GM21619 (cell line): Measurements from ENCODE around the gene PRKAG2.

Experiments used
- ATAC-seq: cut with Tn5 transposase; IDR thresholded peaks from one replicate; pipeline ENCODE4 v1.9.1; 2021; ENCODE audit not compliant: unreplicated experiment

PRKAG2 gene

DNA sequence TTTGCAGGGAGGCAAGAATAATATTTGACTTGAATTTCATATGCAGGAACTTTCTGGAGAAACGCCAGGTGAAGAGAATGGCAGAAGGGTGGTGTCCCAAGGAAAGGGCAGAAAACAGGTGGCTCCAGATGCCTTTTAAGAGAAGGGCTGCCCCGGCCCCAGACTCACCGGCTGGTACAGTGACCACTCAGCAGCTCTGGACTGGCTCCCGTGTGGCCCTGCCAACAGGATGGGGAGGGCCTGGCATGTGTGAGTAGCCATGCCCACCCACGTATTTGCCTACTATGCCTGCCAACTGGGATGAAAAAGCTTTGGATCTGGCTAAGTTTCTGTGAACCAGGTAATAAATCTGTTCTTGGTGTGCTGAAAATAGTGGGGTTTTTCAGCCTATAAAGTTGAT is 159.5 kb downstream of the PRKAG2 start:
- ATAC-seq, result no peak

DNA sequence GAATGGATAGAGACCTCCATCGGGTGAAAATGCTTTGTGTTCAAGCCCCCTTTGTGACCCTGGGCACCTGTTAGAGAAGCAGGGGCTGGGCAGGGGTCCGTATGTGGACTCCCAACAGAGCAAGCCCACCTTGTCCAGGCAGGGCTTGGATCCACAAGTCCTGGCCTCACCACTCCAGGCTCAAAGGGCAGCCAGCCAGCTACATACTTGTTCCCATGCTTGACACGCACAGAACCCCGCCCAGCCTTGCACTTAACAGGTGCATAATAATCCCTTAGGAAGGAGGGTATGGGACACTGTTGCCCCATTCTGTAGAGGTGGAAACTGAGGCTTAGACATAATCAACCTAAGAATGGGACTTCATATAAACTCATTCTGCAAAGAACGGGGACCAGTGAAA is 160.6 kb downstream of the PRKAG2 start:
- no peak for ATAC-seq

DNA sequence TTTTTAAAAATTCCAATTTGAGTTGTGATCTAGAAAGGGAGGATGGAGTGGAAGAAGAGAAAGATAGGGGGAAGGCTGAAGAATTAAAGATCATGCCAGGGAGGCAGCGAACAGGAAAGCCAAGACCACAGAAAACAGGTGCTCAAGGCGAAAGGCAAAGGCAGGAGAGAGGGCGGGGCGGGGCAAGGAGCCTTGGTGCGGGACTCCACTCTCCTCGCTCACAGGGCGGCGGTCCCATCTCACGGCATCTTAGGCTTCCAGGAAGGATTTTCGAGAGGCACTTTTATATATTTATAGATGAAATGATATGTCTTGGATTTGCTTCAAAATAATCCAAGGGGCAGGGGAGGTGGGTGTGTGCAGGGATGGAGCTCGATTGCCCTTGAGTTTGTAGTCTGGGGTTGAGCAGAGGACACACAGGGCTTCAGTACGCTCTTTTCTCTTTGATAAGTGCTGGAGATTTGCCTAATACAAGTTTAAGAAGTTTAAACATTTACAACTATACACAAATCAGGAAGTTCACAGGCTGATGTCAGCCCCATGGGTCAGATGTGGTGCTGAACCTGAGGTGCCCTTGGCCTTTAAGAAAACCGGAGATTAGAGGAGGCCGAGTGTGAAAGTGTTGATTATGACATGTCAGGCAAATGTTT is 161.1 kb downstream of the PRKAG2 start:
- peak; percentile 51 for ATAC-seq

DNA sequence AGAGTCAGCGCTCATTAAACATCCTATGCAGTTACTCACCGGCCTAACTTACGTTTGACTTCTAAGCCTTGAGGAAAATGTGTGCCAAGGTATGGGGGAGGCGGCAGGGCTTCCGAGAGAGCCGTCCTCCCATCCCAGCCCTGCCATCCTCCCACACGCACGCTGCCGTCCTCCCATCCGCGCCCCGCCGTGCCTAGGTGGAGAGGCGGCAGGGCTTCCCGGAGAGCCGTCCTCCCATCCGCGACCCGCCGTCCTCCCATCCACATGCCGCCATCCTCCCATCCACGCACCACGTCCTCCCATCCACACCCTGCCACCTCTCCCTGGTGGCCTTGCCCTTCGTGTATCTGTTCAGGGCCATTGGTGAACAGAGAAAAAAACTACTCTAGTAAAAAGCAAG is 162.7 kb downstream of the PRKAG2 start:
- no peak for ATAC-seq

DNA sequence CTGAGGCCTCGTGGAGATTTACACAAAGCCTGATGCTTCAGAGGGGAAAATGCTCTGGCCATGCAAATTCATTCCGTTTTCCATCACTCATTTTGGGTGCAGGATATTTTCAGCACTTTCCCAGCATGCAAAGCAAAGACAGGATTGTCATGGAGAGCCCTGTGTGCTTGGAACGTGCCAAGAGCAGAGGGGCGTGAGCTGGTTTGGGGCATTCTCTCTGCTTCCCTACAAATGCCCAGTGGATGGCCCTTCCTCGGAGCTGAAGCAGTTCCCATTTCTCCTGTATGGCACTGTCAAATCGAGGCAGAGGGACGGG is 164.1 kb downstream of the PRKAG2 start:
- ATAC-seq, result no peak

DNA sequence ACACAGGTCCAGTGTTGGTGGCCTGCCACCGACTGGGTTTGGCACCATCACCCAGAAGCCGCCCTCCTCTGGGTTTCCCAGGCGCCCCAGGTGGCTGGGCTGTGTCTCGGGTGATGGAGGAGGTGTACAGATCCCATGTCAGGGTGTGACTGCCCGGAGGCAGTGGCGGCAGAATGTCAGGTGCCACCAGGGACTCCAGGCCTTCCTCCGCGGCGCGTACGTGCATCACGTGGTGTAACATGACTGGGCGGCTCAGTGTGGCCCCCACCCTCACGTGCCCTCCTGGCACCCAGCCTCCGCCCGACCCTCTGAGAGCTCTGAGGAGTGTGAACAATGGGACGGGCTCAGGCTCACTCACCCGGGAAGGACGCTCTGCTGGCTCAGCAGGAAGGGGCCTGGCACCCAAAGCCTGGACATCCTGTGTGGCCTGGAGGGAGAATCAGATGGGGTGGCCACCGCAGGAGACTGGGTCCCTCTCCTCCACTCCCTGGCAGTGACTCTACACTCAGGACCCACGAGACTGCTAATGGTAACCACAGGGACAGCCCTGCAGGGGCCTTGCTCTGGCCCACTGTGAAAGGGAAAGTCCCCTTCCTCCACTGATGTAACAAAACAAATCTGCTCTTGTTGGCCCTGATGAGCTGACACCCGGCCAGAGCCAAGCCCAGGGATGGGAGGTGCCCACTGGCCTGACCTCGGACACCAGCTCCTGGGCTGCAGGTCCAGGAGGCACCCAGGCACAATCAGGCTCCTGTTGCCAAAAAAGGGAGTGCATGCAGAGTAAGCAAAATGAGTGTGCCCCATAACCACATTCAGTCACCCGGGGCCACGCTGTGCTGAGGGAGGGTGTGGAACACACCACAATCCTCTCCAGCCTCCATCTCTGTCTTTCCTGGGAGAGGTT is 164.8 kb downstream of the PRKAG2 start:
- ATAC-seq, result no peak

DNA sequence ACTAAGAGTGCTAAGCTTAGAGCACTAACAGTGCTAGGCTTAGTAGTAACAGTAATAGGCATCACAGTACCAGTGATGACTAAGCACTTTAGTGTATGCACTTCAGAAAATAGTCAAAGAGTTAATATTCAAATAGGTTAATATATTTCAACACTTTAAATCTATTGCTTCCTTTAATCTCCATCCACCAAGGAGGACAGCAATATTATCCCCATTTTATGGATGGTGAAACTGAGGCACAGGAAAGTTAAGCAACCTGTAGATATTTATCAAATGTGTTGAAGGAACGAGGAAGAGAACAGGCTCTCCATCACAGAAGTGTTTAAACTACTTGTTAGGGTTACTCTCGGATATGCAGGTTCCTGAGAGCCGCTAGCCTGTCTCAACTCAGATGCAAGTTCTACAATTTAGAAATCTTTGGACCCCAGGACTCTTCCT is 165.5 kb downstream of the PRKAG2 start:
- ATAC-seq, result no peak

DNA sequence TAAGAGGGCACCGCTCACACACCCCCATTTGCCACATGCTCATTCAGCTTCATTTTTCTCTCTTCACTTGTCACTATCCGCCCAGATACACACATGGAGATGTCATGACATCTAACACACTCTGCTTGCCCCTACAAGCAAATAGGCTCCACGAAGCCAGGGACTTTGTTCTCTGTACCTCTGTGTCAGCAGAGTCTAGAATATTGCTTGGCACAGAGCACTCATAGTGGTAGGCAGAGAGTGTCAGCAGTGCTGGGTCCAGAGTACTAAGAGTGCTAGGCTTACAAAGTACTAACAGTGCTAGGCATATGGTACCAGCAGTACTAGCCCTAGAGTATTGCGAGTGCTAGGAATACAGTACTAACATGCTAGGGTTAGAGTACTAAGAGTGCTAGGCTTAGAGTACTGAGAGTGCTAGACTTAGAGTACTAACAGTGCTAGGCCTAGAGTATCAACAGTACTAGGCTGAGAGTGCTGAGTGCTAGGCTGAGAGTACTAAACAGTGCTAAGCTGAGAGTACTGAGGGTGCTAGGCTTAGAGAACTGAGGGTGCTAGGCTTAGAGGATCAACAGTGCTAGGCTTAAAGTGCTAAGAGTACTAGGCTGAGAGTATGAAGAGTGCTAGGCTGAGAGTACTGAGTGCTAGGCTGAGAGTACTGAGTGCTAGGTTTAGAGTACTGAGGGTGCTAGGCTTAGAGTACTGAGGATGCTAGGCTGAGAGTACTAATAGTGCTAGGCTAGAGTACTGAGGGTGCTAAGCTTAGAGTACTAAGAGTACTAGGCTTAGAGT is 166.1 kb downstream of the PRKAG2 start:
- no peak for ATAC-seq

DNA sequence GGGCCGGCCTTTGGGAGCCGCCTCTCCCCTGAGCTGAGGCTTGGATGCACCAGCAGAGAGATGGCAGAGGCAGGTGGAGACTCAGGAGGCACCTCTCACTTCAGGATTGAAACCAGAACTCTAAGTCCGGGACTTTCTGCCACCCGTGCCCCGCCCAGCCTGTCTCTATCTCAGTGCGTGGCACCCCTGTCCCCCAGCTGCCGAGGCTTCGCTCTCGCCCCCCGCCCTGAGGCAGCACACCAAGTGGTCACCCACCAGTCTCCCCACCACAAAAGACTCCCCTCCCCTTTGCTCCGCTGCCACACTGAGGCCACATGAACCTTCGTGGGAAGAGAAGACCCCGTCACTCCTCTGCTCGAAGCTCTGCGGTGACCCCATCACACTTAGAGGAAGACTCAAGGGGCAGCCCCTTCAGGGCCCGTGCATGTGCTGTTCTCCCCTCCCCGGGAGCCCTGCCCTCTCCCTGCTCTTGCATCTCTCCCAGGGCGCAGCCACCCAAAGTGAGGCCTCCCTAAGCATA is 166.7 kb downstream of the PRKAG2 start:
- no peak for ATAC-seq

DNA sequence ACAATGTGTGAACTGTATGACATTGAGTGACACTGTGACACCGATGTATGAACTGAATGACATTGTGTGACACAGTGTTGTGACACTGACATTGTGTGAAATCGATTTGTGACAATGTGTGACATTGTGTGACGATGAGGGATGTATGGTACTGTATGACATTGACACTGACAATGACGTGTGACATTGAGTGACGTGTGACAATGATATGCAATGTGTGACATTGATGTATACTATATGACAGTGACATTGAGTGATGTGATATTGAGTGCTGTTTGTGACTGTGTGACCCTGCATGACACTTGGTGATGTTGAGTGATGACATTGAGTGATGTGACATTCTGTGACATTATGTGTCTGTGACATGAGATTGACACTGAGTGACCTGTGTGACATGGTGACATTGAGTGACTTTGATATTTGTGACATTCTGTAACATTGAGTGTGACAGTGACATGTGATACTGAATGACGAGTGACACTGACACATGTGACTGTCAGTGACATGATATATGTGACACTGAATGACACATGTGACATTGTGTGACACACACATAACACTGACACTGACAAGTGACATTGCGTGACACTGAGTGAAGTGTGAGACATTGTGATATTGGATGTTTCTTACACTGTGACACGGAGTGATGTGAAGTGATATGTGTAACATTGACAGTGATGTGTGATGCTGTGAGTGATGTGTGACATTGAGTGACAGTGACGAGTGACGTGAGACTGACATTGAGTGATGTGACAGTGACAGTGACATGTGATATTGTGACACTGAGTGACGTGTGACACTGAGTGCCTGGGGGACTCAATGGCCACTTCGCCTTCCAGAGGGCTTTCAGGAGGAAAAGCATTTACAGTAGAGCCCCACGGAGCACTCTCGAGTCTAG is 167.5 kb downstream of the PRKAG2 start:
- no peak for ATAC-seq

DNA sequence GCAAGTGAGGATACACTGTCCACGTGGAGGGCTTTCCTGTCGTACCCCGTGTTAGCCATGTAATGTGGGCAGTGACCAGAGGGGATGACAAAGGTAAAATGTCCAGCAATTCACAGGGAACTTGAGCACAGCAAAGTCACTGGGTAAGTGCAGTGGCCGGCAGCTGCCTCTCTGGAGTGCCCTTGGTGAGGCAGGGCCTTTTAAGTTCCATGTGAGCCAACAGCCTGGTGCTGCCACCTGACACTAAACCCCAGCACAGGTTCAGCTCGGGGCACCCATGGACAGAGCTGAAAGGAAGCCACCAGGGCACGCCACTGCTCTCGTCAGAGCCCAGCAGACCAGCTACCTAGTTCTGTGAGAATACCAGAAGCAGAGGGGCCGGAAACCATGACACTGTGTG is 168.3 kb downstream of the PRKAG2 start:
- no peak for ATAC-seq

DNA sequence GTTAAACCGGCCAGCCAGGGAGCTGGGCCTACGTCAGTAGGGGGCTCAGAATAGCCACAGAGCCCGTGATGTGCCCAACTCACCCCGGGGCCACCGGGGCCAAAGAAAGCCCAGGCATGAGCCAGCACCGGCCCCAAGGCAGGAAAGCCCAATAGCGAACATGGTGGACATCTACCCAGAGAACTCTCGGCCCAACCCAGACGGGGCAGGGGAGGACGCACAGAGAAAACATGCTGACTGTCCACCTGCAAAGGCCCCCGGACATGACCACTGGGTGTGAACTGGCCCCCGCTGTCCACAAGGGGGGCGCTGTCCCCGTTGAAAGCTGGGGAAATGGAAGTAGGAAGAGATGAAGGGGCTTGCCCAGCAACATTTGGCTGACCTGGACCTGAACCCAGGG is 169.2 kb downstream of the PRKAG2 start:
- no peak for ATAC-seq

DNA sequence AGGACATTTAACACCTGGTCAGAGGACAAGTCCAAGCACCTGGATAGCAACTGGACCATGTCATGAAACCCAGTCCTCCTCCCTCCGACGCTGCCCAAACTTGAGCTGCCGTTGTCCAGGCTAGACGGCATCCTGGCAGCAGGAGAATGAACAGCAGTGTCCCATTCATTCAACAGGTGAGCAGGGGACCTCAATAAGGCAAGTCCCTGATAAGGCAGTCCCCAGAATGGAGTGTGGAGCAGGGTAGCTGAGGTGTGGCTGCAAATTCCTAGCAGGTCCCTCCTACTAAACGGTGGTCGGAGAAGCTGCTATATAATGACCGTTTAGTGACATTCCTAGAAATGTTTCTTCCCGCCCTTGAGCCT is 169.8 kb downstream of the PRKAG2 start:
- ATAC-seq, result no peak

DNA sequence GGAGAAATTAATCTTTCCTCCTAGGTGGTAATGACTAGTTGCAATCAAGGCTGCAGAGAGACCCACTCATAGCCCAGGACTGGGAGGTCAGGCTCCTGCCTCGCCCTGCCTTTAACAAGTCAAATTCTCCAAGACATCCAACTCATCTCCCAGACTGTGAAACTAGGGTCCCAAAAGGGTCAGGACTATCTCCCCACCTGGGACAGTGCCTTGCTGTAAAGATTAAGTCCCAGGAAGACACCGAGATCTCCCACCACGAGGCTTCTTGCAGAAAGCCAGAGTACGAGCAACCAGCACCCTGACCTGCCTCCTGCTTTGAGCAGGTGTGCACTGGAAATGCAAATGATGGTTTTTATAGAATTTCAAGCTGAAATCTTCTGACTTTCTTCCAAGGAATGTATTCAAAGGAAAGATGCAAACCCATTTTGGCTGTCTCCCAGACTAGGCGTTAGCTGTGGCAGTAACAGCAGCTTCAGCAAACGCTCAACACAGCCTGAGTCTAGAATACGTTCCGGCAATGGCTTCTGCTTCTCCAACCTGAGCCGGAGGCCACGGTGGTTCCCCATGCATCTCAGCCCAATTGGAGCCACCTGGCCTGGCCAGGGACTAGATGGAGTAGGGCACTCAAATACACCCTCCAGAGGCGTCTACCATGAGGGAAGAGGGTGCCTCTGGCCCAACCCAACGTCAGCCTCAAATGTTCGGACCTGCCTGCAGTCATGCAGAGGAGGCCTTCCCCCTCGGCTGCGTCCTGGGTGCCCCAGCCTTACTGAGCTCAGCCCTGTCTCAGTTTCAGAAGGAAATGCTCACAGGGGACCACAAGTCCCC is 170.4 kb downstream of the PRKAG2 start:
- ATAC-seq, result no peak

DNA sequence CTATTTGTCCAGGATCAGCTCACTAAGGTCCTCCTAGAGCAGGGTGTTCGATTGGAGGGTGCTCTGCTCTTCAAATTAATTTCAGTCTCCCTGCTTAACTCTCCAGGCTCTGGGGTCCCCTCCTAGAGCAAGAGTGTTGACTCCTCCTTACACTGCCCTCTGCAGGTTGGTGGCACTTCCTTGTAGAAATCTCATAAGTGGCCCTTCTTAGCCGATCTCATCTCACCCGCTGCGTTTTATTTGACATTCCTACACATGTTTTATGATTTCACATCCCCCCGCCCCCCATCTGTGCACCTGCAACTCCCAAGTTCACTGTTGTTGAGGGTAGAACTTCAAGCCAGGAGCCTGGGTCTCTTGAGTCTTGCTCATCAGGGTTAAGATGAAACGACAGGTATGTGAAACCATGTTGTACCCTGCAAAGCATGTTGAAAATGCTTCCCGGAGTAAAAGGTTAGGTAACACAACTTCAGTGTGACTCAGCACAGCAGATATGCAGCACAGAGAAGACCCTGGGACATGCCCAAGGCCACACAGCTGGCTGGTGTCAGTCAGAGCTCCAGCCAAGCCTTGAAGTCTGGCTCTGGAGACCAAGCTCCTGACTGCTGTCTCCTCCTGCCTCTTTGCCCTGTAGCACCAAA is 171.2 kb downstream of the PRKAG2 start:
- ATAC-seq, result no peak

DNA sequence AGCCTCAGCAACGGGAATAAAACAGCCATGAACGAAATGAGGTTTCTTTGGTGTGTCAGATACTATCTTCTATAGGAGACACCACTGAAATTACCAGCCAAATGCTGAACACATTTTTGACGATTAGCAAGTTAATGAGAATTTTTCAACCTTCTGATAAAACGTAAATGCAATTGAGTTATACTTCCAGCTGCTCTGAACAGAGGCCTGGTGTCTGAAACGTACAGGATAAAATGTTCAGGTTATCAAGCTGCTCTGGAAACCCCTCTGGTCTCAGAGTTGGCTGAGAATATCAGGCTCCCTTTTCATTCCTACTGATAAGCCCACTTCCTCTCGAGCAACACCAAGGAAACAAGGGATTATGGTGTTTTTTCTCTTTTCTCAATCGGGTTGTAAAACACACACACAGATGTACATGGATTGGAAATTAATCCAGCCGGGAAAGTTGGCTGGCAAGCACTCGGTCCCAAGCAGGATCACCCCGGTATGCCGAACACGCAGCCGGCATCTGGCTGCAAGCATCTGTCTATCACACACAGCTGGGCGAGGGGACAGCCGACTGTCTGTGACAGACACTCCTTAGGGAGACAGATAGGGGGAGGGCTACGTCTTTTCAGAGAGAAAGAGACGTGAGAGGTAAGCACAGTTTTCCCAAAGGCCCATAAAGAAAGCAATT is 171.8 kb downstream of the PRKAG2 start:
- ATAC-seq, result no peak

DNA sequence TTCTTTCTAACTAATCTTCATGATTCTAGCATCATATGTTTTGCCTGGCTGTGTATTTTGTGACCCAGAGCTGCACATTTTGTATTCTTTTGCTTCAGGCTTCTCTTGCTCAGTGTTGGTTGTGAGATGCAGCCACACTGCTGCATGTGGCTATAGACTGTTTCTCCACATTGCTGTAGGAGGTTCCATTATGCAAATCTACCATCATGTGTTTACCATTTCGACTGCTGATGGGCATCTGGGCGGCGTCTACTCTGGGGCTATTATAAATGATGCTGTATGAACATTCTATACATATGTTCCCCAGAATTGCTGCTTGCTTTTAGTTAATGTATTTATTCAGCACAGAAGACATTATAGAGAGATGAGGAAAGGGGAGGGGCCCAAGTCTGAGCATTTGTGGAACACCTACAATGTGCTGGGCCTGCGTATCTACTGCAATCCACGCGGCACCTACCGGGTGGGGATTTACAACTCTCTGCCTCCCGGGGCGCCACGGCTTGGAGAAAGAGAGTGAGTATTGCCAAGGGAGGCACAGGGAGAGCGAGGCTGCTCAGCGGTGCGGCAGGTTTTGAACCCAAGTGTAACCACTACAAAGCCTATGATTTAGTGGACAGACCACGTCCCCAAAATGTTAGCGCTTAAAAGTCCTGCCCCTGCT is 172.5 kb downstream of the PRKAG2 start:
- ATAC-seq, result no peak

DNA sequence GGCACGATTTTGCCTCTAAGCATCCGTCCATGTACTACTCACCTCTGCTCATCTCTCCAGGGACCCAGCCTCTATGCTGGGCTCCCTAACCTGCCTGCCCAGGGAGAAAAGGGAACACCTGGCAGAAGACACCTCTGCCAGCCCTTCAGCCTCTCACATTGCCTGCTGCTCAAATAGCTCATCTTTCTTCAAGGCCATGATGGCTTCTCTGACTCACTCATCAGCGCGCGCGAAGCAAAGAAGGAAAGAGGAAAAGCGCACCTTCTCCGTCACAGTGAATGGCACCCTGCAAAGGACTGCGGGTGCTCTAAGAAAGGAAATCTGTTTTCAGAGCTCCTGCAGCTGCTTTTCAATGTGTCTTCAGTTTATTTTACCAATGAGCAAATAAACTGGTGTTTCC is 174.0 kb downstream of the PRKAG2 start:
- ATAC-seq, result no peak
